GM12878 (cell line): ENCODE measurements around the gene VAV2.

Source experiments
- BACH1 ChIP-seq: fragments of 450-650 bp; IDR thresholded peaks from 2 replicates; pipeline ENCODE4 v1.6.1; 2017; ENCODE audit warnings: mild to moderate bottlenecking, borderline replicate concordance
- CHD2 ChIP-seq: IDR thresholded peaks from 2 replicates; pipeline ENCODE4 v1.6.1; 2011; ENCODE audit warnings: low read depth, low read length, improper control_type of control experiment, borderline replicate concordance
- CREB1 ChIP-seq: IDR thresholded peaks from 2 replicates; pipeline ENCODE4 v1.6.1; 2012; ENCODE audit warnings: low read depth, mild to moderate bottlenecking, inconsistent platforms
- POLR2A ChIP-seq: IDR thresholded peaks from 2 replicates; pipeline ENCODE4 v1.6.1; 2011; ENCODE audit warnings: low read depth, mild to moderate bottlenecking, low read length
- POLR2AphosphoS5 ChIP-seq: IDR thresholded peaks from 2 replicates; pipeline ENCODE4 v1.6.1; 2011; ENCODE audit warnings: mild to moderate bottlenecking, low read length, inconsistent platforms
- RCOR1 ChIP-seq: conservative IDR thresholded peaks from 2 replicates; pipeline ENCODE4 v1.6.1; 2012; ENCODE audit warnings: low read depth, low read length, improper control_type of control experiment
- TAF1 ChIP-seq: IDR thresholded peaks from 2 replicates; pipeline ENCODE4 v1.6.1; 2011; ENCODE audit warnings: mild to moderate bottlenecking, low read depth, low read length, borderline replicate concordance
- TCF7 ChIP-seq: IDR thresholded peaks from 2 replicates; pipeline ENCODE4 v1.6.1; 2014; ENCODE audit warnings: antibody characterized with exemption, borderline replicate concordance
- ZNF24 ChIP-seq: fragments of 450-650 bp; IDR thresholded peaks from 2 replicates; pipeline ENCODE4 v1.6.1; 2017; ENCODE audit warnings: antibody characterized with exemption, mild to moderate bottlenecking
- ZNF274 ChIP-seq: IDR thresholded peaks from one replicate; pipeline ENCODE4 v1.8.0; 2011; ENCODE audit not compliant: insufficient read length, insufficient read depth
- TF ChIP-seq, protein P1 (sequence below), 3 experiments: IDR thresholded peaks in 2 of 3; conservative IDR thresholded peaks in 1 of 3; 2 replicates each; pipeline ENCODE4 v1.5.1; 2011; ENCODE audit warnings: low read depth in 3 of 3, low read length in 3 of 3, mild to moderate bottlenecking in 3 of 3, control low read depth in 2 of 3, moderate library complexity in 2 of 3, inconsistent platforms in 1 of 3, mixed read lengths in 1 of 3; ENCODE audit not compliant: control insufficient read depth in 2 of 3, insufficient read depth in 1 of 3; ENCODE audit errors: extremely low read depth in 1 of 3
- TF ChIP-seq, protein P2 (sequence below): IDR thresholded peaks from 2 replicates; pipeline ENCODE4 v1.6.1; 2012; ENCODE audit warnings: low read depth, low read length, improper control_type of control experiment

DNA sequence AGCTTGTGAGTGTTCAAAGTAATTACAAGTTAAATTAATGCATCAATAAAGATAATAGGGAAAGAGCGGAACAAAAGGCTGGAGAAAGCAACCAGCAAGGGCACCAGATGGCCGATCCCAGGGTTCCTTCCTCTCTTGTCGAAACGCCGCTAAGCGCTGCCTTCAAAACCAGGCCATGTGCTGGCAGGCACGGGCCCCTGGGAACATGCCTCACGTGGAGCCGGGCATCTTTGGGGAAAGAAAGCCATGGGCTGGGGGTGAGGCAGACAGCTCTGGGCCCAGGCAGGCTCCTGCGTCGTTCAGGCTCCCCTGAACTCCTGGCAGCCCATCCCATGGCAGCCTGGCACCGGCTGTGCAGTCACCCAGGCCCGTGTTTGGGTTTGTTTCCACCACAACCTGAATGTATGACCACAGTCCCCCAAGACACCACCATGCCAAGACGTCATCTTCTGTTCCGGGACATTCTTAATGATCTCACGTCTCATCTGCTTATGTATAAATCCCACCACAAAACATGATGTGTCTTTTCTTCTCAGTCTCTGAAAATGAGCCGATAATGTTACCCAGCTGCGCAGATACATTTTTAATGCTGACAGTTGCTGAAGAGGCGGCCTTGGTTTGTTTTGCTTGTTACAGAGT lies 143.5 kb downstream of the VAV2 start:
- TF ChIP-seq RCOR1, result no peak
- TF ChIP-seq, protein P1, sequence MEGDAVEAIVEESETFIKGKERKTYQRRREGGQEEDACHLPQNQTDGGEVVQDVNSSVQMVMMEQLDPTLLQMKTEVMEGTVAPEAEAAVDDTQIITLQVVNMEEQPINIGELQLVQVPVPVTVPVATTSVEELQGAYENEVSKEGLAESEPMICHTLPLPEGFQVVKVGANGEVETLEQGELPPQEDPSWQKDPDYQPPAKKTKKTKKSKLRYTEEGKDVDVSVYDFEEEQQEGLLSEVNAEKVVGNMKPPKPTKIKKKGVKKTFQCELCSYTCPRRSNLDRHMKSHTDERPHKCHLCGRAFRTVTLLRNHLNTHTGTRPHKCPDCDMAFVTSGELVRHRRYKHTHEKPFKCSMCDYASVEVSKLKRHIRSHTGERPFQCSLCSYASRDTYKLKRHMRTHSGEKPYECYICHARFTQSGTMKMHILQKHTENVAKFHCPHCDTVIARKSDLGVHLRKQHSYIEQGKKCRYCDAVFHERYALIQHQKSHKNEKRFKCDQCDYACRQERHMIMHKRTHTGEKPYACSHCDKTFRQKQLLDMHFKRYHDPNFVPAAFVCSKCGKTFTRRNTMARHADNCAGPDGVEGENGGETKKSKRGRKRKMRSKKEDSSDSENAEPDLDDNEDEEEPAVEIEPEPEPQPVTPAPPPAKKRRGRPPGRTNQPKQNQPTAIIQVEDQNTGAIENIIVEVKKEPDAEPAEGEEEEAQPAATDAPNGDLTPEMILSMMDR (IDR thresholded peaks at IDR 0.05 in 2 of 3, conservative IDR thresholded peaks at IDR 0.05 in 1 of 3; ENCODE audit: control insufficient read depth in 2 of 3, extremely low read depth in 1 of 3, insufficient read depth in 1 of 3, low read depth in 3 of 3, low read length in 3 of 3), result no peak
- TF ChIP-seq, protein P2, sequence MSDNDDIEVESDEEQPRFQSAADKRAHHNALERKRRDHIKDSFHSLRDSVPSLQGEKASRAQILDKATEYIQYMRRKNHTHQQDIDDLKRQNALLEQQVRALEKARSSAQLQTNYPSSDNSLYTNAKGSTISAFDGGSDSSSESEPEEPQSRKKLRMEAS, result no peak
- TF ChIP-seq CREB1, result no peak
- no peak for TF ChIP-seq POLR2AphosphoS5
- no peak for TF ChIP-seq BACH1
- TF ChIP-seq TCF7, result no peak
- no peak for TF ChIP-seq POLR2A
- TF ChIP-seq ZNF24, result no peak
- no peak for TF ChIP-seq ZNF274
- no peak for TF ChIP-seq CHD2
- no peak for TF ChIP-seq TAF1
